CD4-positive, CD25-positive, alpha-beta regulatory T cell (primary cell): ENCODE data around the gene TRIM16. TPM values are rescaled to one million over a fixed set of nuclear protein-coding genes. Genes with fewer than 3 reads are reported as not detected.
"Not testable (repeated sequence)": the region's sequence is repeated elsewhere in the genome, so short reads cannot be mapped to it uniquely, and the experiment has no call there.

ENCODE experiments used
- ATAC-seq, 2 donors: fragments of 150-1000 bp; cut with Tn5 transposase; one replicate each; pipeline ENCODE4 v1.10.0; 2021; ENCODE audit warnings: low read depth in 2 of 2, moderate number of reproducible peaks in 2 of 2, moderate library complexity in 1 of 2
- DNase-seq, 3 donors: peaks; one replicate each; pipeline versions ENCODE4 v3.0.0 to v3.0.0-alpha.2; 2012 to 2022; ENCODE audit warnings: mixed read lengths in 1 of 3
- H3K27ac ChIP-seq: one replicate; pipeline ENCODE4 v1.7.0; 2013; ENCODE audit warnings: mild to moderate bottlenecking, low read length; ENCODE audit not compliant: insufficient read depth, poor library complexity, severe bottlenecking
- H3K27me3 ChIP-seq: one replicate; pipeline ENCODE4 v1.7.0; 2013; ENCODE audit warnings: low read length; ENCODE audit not compliant: control insufficient read depth, insufficient read depth
- H3K36me3 ChIP-seq: one replicate; pipeline ENCODE4 v1.7.0; 2013; ENCODE audit warnings: mild to moderate bottlenecking, low read length, moderate library complexity; ENCODE audit not compliant: control insufficient read depth, insufficient read depth
- H3K4me1 ChIP-seq: 2 replicates; pipeline ENCODE4 v1.7.0; 2013; ENCODE audit warnings: mild to moderate bottlenecking, low read length; ENCODE audit not compliant: insufficient read depth, control insufficient read depth, poor library complexity, severe bottlenecking
- H3K4me3 ChIP-seq: one replicate; pipeline ENCODE4 v1.7.0; 2013; ENCODE audit warnings: low read depth, mild to moderate bottlenecking, low read length, moderate library complexity
- H3K9me3 ChIP-seq, 2 experiments: 1 replicate in 1 of 2; 2 replicates in 1 of 2; pipeline ENCODE4 v1.7.0; 2013; ENCODE audit warnings: low read length in 2 of 2, mild to moderate bottlenecking in 1 of 2, moderate library complexity in 1 of 2; ENCODE audit not compliant: control insufficient read depth in 2 of 2
- H3K27ac Mint-ChIP-seq, 3 donors: one replicate each; pipeline ENCODE4 v1.8.0; 2020 to 2022; ENCODE audit warnings: mild to moderate bottlenecking in 3 of 3, mixed read lengths in 3 of 3, moderate library complexity in 2 of 3
- H3K27me3 Mint-ChIP-seq: one replicate; pipeline ENCODE4 v1.8.0; 2022; ENCODE audit warnings: mild to moderate bottlenecking, mixed read lengths
- H3K36me3 Mint-ChIP-seq: one replicate; pipeline ENCODE4 v1.8.0; 2020; ENCODE audit warnings: mixed read lengths
- H3K4me1 Mint-ChIP-seq, 4 donors: one replicate each; pipeline ENCODE4 v1.8.0; 2020 to 2022; ENCODE audit warnings: mixed read lengths in 4 of 4, mild to moderate bottlenecking in 1 of 4
- H3K4me3 Mint-ChIP-seq, 4 donors: one replicate each; pipeline ENCODE4 v1.8.0; 2020 to 2022; ENCODE audit warnings: mild to moderate bottlenecking in 4 of 4, mixed read lengths in 4 of 4, moderate library complexity in 3 of 4
- H3K9me3 Mint-ChIP-seq, 7 donors: one replicate each; pipeline ENCODE4 v1.8.0; 2020 to 2022; ENCODE audit warnings: mixed read lengths in 7 of 7, mild to moderate bottlenecking in 3 of 7, moderate library complexity in 2 of 7
- polyA plus RNA-seq, 4 donors: library from polyadenylated mRNA; unstranded; fragments of 300-500 nt; fragmentation: Illumina TruSeq; gene quantifications; one replicate each; pipeline ENCODE4 v1.2.3, GENCODE V29; 2021
- total RNA-seq: library from RNA; stranded (reverse); gene quantifications from one replicate; pipeline ENCODE4 v1.2.3, GENCODE V29; 2022

Gene TRIM16
- total and polyA plus RNA-seq, 5 donors from 2014 or later, result 27.3 to 66.8 (median 52.2) TPM

- H3K9me3 Mint-ChIP-seq, DNase-seq, H3K27ac ChIP-seq, H3K27me3 Mint-ChIP-seq, H3K4me1 ChIP-seq, H3K4me1 Mint-ChIP-seq, H3K9me3 ChIP-seq, H3K36me3 ChIP-seq, ATAC-seq, H3K4me3 Mint-ChIP-seq, H3K27ac Mint-ChIP-seq, H3K4me3 ChIP-seq, H3K27me3 ChIP-seq: not testable (repeated sequence)
- peaks cover 29% of the 10 kb centered on the region for H3K36me3 Mint-ChIP-seq
Measured at GRCh38 chr17:15669526-15669925, 14.6 kb downstream of the TRIM16 start.

- no peak overlapping the region for H3K27ac ChIP-seq
- Mint-ChIP-seq H3K36me3 (peaks cover 33% of the 10 kb centered on the region), H3K4me1 (peaks cover 0 to 6% (median 5%) of the 10 kb centered on the region in 4 donors), H3K4me3 (no peak overlapping the region), H3K27ac (no peak overlapping the region), H3K27me3 (no peaks in the 10 kb centered on the region), H3K9me3 (no peaks in the 10 kb centered on the region)
- H3K9me3 ChIP-seq, result no peaks in the 10 kb centered on the region
- H3K4me1 ChIP-seq, result no peaks in the 10 kb centered on the region
- no peak overlapping the region for H3K4me3 ChIP-seq
- no peaks in the 10 kb centered on the region for H3K27me3 ChIP-seq
- DNase-seq (no peak), ATAC-seq (no peak)
- peaks cover 16% of the 10 kb centered on the region for H3K36me3 ChIP-seq
Measured at GRCh38 chr17:15663691-15664090, 20.4 kb downstream of the TRIM16 start.

GRCh38 chr17:15663176-15663575 lies 20.9 kb downstream of the TRIM16 start:
- H3K36me3 ChIP-seq, result peaks cover 16% of the 10 kb centered on the region
- H3K4me1 Mint-ChIP-seq, result peaks cover 0 to 6% (median 5%) of the 10 kb centered on the region in 4 donors
- no peaks in the 10 kb centered on the region for H3K9me3 ChIP-seq
- peak overlapping the region in 1 of 3 donors; percentile 48 for H3K27ac Mint-ChIP-seq
- H3K4me1 ChIP-seq, result no peaks in the 10 kb centered on the region
- H3K36me3 Mint-ChIP-seq, result peaks cover 32% of the 10 kb centered on the region
- H3K4me3 ChIP-seq, result no peak overlapping the region
- no peak for ATAC-seq
- no peaks in the 10 kb centered on the region for H3K27me3 Mint-ChIP-seq
- H3K4me3 Mint-ChIP-seq, result no peak overlapping the region
- no peaks in the 10 kb centered on the region for H3K9me3 Mint-ChIP-seq
- no peak for DNase-seq
- no peaks in the 10 kb centered on the region for H3K27me3 ChIP-seq
- H3K27ac ChIP-seq, result no peak overlapping the region

GRCh38 chr17:15662681-15663080 lies 21.4 kb downstream of the TRIM16 start:
- Mint-ChIP-seq H3K9me3 (no peaks in the 10 kb centered on the region), H3K27me3 (no peaks in the 10 kb centered on the region), H3K27ac (peak overlapping the region in 1 of 3 donors; percentile 48), H3K36me3 (peaks cover 28% of the 10 kb centered on the region), H3K4me1 (peaks cover 0 to 6% (median 5%) of the 10 kb centered on the region in 4 donors), H3K4me3 (no peak overlapping the region)
- Histone ChIP-seq H3K27ac (no peak overlapping the region), H3K36me3 (peaks cover 14% of the 10 kb centered on the region), H3K9me3 (no peaks in the 10 kb centered on the region), H3K27me3 (no peaks in the 10 kb centered on the region), H3K4me3 (no peak overlapping the region), H3K4me1 (no peaks in the 10 kb centered on the region)
- DNase-seq (no peak), ATAC-seq (no peak)

GRCh38 chr17:15660077-15660476 lies 24.0 kb downstream of the TRIM16 start:
- ATAC-seq (no peak), DNase-seq (no peak)
- Histone ChIP-seq H3K4me3 (no peak overlapping the region), H3K9me3 (no peaks in the 10 kb centered on the region), H3K27me3 (no peaks in the 10 kb centered on the region), H3K36me3 (peaks cover 14% of the 10 kb centered on the region), H3K27ac (no peak overlapping the region), H3K4me1 (no peaks in the 10 kb centered on the region)
- Mint-ChIP-seq H3K27ac (peak overlapping the region in 1 of 3 donors; percentile 17), H3K27me3 (no peaks in the 10 kb centered on the region), H3K4me3 (no peak overlapping the region), H3K9me3 (no peaks in the 10 kb centered on the region), H3K4me1 (peaks cover 0 to 6% (median 5%) of the 10 kb centered on the region in 4 donors), H3K36me3 (peaks cover 23% of the 10 kb centered on the region)

- Mint-ChIP-seq H3K27ac (no peak overlapping the region), H3K4me3 (no peak overlapping the region)
Measured at GRCh38 chr17:15659663-15660062, 24.4 kb downstream of the TRIM16 start.

GRCh38 chr17:15659236-15659635 lies 24.9 kb downstream of the TRIM16 start:
- Histone ChIP-seq H3K27ac (no peak overlapping the region), H3K36me3 (peaks cover 10% of the 10 kb centered on the region), H3K9me3 (no peaks in the 10 kb centered on the region), H3K4me3 (no peak overlapping the region), H3K4me1 (no peaks in the 10 kb centered on the region), H3K27me3 (no peaks in the 10 kb centered on the region)
- no peak for ATAC-seq
- no peak for DNase-seq
- no peaks in the 10 kb centered on the region for H3K27me3 Mint-ChIP-seq
- H3K4me1 Mint-ChIP-seq, result peaks cover 0 to 10% (median 5%) of the 10 kb centered on the region in 4 donors
- H3K36me3 Mint-ChIP-seq, result peaks cover 19% of the 10 kb centered on the region
- H3K4me3 Mint-ChIP-seq, result no peak overlapping the region
- peak overlapping the region in 1 of 3 donors; percentile 14 for H3K27ac Mint-ChIP-seq
- no peaks in the 10 kb centered on the region for H3K9me3 Mint-ChIP-seq

More at GRCh38 chr17:15659663-15660062, 24.4 kb downstream of the TRIM16 start:
- H3K27me3 Mint-ChIP-seq, result no peaks in the 10 kb centered on the region
- Histone ChIP-seq H3K27ac (no peak overlapping the region), H3K4me3 (no peak overlapping the region), H3K9me3 (no peaks in the 10 kb centered on the region), H3K36me3 (peaks cover 14% of the 10 kb centered on the region), H3K4me1 (no peaks in the 10 kb centered on the region), H3K27me3 (no peaks in the 10 kb centered on the region)
- ATAC-seq (no peak), DNase-seq (no peak)
- H3K9me3 Mint-ChIP-seq, result no peaks in the 10 kb centered on the region
- peaks cover 0 to 6% (median 5%) of the 10 kb centered on the region in 4 donors for H3K4me1 Mint-ChIP-seq
- H3K36me3 Mint-ChIP-seq, result peaks cover 23% of the 10 kb centered on the region

GRCh38 chr17:15658296-15658695 lies 25.8 kb downstream of the TRIM16 start:
- no peak overlapping the region for H3K27ac Mint-ChIP-seq
- Histone ChIP-seq H3K27me3 (no peaks in the 10 kb centered on the region), H3K9me3 (no peaks in the 10 kb centered on the region), H3K27ac (no peak overlapping the region), H3K36me3 (peaks cover 3% of the 10 kb centered on the region), H3K4me1 (no peaks in the 10 kb centered on the region), H3K4me3 (no peak overlapping the region)
- DNase-seq, result no peak
- no peaks in the 10 kb centered on the region for H3K27me3 Mint-ChIP-seq
- H3K9me3 Mint-ChIP-seq, result no peaks in the 10 kb centered on the region
- peaks cover 17% of the 10 kb centered on the region for H3K36me3 Mint-ChIP-seq
- ATAC-seq, result no peak
- no peak overlapping the region for H3K4me3 Mint-ChIP-seq
- peaks cover 0 to 12% (median 5%) of the 10 kb centered on the region in 4 donors for H3K4me1 Mint-ChIP-seq
